ENCODE results near the gene YIPF6. TPM values are rescaled to one million over a fixed set of nuclear protein-coding genes. Genes with fewer than 3 reads are reported as not detected.

Gene YIPF6
- total RNA-seq, 2 donors from 2014 or later = 24.0 to 35.6 TPM

GRCh38 chrX:68579810-68580209, 81.0 kb downstream of the YIPF6 start:
- Histone ChIP-seq H3K27me3 (replicated peaks; ENCODE audit: insufficient read depth) (no peaks in the 10 kb centered on the region), H3K36me3 (no peaks in the 10 kb centered on the region), H3K9me3 (no peaks in the 10 kb centered on the region), H3K27ac (no peak overlapping the region), H3K4me1 (ENCODE audit: control insufficient read depth in 1 of 2, low read depth in 2 of 2) (no peaks in the 10 kb centered on the region), H3K4me3 (no peak overlapping the region)
- no peak for ATAC-seq (ENCODE audit: insufficient number of reproducible peaks, low FRiP score, low read depth)
- no peak for TF ChIP-seq CTCF (IDR thresholded peaks at IDR 0.05)
- DNase-seq (ENCODE audit: low spot score) = no peak

- H3K4me1 ChIP-seq (ENCODE audit: control insufficient read depth in 1 of 2, low read depth in 2 of 2) = no peaks in the 10 kb centered on the region
- ATAC-seq (ENCODE audit: insufficient number of reproducible peaks, low FRiP score, low read depth) = no peak
- no peak for TF ChIP-seq CTCF (IDR thresholded peaks at IDR 0.05)
Observed at GRCh38 chrX:68584221-68584620, 85.4 kb downstream of the YIPF6 start.

More at GRCh38 chrX:68584221-68584620, 85.4 kb downstream of the YIPF6 start:
- no peak overlapping the region for H3K27ac ChIP-seq
- no peaks in the 10 kb centered on the region for H3K36me3 ChIP-seq
- no peak overlapping the region for H3K4me3 ChIP-seq
- H3K27me3 ChIP-seq (replicated peaks; ENCODE audit: insufficient read depth) = no peaks in the 10 kb centered on the region
- DNase-seq (ENCODE audit: low spot score) = no peak
- no peaks in the 10 kb centered on the region for H3K9me3 ChIP-seq

Other genes starting within 250 kb of the YIPF6 start
- 1 to 10 TPM; 5.0 to 5.9 TPM for gene OPHN1, start 65.6 kb upstream of the YIPF6 start, total RNA-seq
- 10 to 100 TPM; 15.8 to 19.8 TPM for gene STARD8, start 148.6 kb downstream of the YIPF6 start, total RNA-seq

Data from thoracic aorta (tissue), 2 donors.